Activated CD8-positive, alpha-beta memory T cell treated with anti-CD3 and anti-CD28 coated beads, Interleukin-2, amount 50 U/mL, for 48 hours (primary cell): ENCODE data around the gene NDUFB5.

Experiments used
- DNase-seq: peaks from one replicate; pipeline ENCODE4 v3.0.0-alpha.2; 2020

NDUFB5 gene

DNA sequence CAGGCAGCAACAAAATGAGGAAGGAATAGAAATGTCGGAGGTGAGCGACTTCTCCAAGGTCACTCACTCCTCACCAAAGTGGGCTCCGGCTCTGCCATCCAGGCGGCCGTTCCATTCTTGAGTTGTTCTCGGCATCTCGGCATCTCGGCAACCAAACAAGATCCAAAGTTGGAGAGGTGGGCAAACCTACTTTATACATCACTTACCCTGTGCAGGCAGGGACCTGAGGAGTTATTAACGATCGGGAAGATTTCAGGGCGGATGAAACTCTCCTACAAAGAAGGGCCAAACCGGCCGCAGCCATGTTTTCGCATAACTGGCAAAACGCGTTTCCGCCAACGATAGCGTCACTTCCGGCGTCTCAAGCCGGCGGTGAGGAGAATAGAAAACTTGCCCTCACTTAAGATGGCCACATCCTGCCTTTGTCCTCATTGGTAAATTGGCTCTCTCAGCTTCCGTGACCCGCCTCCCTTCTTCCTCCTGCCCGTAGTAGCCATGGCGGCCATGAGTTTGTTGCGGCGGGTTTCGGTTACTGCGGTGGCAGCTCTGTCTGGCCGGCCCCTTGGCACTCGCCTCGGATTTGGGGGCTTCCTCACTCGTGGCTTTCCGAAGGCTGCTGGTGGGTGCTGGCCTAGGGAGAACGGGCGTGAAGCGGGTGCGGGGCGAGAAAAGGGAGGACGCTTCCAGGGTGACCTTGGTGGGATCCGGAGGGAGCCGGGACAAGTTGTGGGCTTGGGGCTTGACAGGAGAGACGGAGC, at the start of gene NDUFB5, which contains the start of gene MRPL47:
Gene NDUFB5 (plus strand): TSS at position 474 of the 758 bp plus-strand sequence. CDS start 22 bp downstream, at position 496.
Gene MRPL47 (minus strand): TSS at position 318 of the 758 bp plus-strand sequence. CDS start 14 bp downstream, at position 304.
- DNase-seq = peak; percentile 93

DNA sequence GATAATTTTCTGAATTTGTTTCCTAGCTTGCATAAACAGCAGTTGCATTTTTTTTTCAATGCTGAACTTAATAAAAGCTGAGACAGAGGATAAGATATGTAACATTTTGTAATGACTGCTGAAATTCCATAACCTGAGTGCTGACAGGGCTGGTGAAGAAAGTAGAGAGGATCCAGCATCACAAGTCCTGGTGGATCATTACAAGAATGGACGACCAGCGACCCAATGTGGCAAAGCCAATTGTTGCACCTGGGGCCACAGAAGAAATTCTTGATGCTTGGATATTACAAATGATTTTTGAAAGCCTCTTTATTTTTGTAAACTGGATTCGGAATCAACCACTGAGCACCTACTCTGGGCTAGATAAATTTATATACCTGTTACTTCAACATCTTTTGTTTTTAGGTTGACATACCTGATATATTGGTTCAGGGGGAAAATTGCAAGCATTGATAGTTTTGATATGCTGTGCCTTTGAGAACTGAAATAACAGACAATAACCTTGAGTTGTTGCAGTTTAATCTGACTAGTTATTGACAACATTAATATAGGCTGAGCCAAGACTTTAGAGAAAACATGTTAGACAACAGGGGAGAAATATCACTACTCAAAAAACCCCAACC, 45.7 kb upstream of the NDUFB5 start:
- DNase-seq = no peak

DNA sequence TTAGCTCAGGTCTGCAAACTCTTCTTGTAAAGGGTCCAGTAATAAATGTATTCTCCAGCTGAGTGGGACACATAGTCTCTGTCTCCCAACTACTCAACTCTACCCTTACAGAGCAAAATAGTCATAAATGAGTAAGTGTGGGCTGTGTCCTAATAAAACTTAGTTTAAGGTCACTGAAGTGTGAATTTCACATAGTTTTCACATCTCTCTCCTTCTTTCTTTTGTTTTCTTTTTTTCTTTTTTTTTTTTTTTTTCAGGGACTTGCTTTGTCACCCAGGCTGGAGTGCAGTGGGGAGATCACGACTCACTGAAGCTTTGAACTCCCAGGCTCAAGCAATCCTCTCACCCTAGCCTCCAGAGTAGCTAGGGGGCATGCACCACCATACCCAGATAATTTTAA, 43.8 kb upstream of the NDUFB5 start:
- DNase-seq = no peak

DNA sequence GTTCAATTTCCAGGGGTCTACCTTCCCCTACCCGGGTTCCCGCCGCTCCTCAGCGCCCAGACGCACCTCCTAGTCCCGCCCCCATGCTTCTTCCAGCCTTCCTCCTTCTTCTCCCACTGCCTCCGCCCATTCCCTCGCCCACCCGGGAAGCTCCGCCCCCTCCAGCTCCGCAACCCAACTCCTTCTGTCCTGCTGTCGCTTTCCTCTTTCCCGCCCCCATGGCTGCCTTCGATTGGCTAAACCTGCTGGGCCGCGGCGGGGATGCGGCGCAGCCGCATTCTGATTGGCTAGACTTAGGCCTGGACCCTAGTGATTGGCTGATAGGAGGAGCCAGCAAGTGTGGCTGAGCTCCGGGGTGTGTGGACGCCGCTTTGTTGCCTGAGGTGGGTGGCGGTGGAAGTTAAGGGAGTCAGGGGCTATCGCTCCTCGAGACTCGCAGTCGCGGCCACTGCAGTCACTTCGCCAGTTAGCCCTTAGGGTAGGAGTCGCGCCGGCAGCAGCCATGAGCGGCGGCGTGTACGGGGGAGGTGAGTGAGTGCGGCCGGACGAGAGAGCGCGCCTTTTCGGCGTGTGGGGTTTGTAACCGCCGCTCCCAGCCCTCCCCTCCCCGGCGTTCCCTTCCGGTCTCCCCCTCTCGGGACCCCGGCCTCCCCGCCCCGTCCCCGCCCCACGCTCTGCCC, 41.9 kb upstream of the NDUFB5 start, which contains the start of gene ACTL6A:
Gene ACTL6A (plus strand): TSS at position 336 of the 680 bp plus-strand sequence. CDS start 167 bp downstream, at position 503.
- peak; percentile 98 for DNase-seq

DNA sequence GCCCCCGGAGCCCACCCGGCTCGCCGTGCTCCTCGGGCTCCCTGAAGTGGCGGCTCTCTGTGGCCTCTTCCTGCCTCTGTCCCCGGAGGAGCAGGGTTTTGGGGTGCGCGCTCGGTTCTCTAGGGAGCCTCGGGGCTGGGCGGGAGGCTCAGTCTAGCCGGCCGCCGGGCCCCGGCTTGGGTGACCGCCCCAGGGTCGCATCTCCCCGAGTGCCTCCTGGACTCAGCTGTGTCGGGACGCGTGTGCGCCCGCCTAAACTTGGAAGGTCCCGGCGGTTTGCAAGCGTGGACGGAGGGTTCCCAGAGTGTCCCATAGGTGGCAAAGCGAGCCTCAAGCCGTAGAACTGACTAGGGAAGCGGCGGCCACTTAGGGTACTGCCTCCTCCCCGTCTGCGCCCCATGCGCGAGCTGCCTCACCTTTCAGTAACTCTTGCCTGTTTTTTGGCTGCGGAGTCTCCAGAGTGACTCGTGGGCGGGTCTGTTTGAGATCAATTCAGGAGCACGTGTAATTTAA, 41.3 kb upstream of the NDUFB5 start:
- peak; percentile 82 for DNase-seq

DNA sequence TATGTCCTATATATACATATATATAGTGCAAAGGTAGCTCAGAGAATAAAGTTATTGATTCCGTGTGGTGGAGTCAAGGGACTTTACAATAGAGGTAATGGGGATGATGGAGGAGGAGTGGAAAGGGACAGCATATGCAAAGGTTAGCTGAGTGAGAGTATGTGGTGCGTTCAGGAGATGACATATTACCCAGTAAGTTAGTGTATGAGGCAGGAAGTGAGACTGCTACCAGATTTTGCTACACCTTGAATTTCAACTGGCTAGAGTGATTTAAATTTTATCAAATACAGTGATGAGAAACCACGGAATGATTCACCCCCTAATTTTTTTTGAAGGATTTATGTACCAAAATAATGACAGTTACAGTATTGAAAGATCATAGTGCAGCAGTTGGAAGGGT, 39.1 kb upstream of the NDUFB5 start:
- no peak for DNase-seq

DNA sequence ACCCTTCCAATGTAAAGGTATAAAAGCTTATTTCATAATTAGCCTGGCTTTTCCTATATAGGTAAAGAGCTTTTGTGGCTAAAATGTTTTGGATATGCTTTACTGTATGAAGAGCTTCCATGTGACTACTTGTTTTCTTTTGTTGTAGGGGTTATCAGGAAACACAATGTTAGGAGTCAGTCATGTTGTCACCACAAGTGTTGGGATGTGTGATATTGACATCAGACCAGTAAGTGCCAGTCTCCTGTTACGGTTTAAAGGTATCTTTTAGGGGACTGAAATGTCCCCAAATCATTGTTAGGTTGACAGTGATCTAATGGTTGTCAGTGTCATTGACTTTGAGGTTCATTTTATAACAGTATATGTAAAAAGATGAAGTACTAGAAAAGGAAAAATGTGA, 23.6 kb upstream of the NDUFB5 start:
- DNase-seq = no peak

DNA sequence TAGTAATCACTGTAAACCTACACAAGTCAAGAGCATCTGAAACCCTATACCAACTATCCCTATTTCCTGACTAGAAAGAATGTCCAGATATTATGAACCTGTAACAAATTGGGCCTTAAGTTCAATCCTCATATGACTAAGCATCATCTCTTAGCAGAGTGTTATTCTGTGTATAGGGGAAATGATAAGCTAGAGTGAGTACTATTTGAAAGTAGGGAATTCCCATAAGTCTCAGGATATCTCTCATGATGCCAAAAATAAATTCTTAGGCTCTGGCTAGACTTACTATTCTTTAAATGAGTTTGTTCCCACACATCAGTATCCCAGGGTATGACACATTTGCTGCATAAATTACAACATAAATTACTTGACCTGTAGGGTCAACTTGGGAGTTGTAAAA, 15.5 kb upstream of the NDUFB5 start:
- DNase-seq = no peak

DNA sequence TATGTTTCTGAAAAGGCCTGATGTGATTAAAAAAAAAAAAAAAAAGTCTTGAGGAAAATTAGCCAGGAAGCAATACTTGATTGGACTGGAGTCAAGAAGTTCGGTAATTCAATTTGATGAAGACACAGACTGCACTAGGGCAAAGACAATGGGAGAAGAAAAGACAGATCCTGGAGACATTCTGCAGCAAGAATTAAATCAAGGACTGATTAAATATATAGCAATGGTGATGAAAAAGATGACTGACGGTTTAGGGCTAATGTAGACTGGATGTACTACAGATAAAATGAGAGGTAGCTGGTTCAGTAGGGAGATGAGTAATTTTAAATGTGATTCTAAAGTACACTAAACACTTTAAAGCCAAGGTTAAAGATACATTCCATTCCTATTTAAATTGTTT, 13.9 kb upstream of the NDUFB5 start:
- DNase-seq = no peak

DNA sequence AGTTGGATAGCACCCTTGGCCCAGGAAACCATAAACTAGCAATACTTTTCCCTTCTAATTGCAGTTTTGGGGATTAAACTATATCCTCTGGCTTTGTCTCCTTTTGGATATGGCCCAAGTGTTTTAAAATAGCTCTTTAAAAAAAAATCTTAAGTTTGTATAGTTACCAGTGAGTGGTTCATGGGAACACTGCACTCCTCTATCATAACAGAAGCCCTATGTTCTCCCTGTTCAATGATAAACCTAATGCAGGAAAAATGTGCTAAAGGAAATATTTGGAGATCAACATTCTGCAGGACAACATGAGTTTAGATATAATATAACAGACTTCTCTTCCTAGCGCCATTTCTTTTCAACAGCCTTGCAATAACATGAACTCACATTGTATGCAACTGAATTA, 13.3 kb upstream of the NDUFB5 start:
- no peak for DNase-seq

DNA sequence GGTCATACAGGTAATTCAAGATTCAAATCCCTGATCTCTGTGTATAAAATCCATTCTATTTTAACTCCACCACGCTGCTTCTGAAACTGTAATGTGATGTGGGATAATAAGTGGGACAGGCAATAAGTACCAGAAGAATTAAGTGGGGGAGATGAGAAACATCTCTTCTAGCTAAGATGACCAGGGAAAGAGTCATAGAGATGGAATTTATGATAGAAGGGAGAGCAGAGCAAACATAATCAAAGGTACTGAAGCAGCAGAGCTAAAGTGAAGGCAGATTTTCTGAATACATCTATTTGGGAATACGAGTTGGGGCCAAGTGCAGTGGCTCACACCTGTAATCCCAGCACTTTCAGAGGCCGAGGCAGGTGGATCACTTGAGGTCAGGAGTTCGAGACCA, 5.1 kb upstream of the NDUFB5 start:
- no peak for DNase-seq

DNA sequence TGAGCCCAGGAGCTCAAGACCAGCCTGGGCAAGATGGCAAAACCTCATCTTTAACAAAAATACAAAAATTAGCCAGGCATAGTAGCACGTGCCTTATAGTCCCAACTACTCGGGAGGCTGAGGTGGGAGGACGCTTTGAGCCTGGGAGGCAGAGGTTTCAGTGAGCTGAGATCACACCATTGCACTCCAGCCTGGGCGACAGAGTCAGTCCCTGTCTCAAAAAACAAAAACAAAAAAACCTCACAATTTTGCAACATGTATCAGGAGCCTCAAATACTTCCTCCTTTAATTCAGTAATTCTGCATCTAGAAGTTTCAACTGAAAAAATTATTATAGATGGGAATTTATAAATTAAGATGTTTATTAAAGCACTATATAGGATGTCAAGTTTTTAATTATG, 1.3 kb upstream of the NDUFB5 start:
- no peak for DNase-seq

DNA sequence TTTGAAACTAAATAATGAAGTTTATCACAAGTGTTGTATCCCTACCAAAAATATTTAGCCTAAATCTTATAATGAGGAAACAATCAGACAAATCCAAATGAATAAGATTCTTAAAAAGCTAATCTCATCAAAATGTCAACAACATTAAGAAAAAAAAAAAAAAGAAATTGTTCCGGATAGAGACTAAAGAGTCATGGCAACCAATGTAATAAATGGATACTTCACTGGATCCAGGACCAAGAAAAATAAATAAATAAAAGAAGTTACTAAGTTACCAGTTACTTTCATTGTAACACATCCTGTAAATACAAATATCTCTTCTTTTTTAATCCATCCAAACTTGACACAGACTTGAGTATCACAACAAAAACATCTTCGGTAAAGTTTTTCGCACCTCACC, 763 bp upstream of the NDUFB5 start:
- DNase-seq = no peak

DNA sequence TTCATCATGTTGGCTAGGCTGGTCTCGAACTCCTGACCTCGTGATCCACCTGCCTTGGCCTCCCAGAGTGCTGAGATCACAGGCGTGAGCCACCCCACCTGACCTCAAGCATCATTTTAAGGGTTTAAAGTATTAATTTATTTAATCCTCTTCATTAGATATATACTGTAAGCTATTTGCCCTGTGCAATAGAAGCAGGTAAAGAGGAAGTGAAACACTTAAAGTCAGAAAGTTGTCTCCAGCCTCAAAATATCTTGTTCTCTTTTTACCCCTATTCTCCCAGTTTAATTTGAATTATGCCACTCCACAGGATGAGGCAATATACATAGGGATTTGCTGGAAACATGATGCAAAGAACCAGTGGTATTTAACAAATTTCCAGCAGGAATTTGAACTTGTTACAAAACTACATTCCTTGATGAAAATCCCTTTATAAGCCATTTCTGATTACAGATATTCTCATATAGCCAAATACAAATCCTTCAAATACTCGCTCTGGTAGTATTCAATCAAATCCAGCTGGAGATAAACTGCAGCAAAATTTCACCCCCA, 2.0 kb downstream of the NDUFB5 start:
- DNase-seq = no peak

DNA sequence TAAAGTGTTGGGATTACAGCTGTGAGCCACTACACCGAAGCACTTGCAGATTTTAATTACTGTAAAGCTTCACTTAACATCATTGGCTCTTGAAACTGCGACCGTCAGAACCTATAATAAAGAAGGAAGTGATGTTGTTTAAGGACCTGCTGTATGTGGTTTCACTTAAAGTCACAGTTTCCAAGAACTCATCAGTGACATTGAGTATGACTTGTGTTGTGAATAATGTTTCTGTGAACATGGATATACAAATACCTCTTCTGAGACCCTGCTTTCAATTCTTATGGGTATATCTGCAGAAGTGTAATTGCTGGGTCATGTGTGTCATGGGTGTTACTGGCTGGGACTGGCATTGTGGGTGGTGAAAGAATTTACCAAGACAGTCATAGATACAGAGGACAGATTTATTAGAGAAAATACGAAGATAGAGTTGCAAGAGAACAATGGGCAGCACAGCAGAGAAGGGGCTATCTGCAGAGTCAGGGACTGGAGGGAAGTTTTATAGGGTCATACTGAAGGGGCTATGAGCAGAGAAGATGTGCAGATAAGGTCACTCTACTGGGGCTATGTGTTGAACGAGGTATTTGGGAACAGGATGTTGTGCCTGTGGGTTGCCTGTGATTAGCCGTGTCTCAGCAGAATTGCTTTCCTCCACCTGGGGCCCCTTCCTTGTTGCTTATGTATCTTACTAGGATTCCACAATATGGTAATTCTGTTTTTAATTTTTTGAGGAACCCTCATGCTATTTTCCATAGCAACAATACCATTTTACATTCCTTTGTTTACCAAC, 4.5 kb downstream of the NDUFB5 start:
- DNase-seq = no peak

DNA sequence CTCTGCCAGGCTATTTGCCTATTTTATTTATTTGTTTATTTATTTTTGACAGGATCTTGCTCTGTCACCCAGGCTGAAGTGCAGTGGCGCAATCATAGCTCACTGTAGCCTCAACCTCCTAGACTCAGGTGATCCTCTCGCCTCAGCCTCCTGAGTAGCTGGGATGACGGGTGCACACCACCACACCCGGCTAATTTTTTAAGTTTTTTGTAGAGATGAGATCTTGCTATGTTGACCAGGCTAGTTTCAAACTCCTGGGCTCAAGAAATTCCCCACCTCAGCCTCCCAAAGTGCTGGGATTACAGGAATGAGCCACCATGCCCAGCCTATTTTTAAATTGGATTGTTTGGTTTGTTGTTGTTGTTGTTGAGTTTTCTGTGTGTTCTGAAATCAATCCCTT, 5.5 kb downstream of the NDUFB5 start:
- DNase-seq = no peak

DNA sequence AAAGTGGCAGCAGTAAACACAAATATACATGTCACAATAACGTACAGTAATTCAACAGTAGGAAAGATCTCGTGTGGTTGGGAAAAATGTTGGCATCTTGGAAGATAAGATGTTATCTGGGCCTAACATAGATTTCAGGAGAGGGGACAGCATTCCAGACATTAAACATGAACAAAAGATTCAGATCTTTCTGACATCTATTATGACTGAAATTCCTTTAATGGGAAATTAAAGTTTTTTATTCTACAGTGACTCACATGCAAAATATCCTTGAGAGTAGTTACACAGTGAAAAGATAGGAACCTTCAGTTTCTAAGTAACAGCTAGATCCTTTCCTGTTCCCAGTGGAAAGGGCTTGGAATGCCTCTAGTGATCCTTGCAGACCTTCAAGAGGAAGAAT, 9.2 kb downstream of the NDUFB5 start:
- DNase-seq = no peak

DNA sequence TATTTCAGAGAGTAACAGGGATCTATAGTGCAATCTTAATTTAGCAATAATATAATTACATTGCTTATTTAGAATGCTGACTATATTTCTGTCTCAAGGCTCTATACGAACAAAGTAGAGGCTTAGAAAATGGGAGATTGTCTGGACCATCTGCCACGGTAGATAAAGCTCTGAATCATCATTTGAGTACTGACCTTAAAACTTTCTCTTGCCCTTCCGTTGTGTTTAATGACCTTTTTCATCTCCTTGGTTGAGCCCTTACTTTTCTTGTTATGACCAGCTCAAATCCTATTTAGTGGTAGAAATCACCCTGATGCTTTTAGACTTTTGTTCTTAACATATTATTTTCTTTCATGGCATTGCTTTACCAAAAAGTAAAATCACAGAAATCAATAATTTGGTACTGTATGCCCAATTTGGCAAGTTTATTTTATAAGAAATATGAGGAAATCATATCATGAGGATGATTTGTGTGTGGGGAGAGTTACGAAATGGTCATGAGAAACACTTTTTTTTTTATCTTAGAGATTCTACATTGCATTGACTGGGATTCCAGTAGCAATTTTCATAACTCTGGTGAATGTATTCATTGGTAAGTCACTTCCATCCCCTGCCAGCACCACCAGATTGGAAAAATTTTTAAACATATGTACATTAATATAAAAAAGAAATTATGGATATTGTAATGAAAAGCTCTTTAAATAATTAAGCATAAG, 11.0 kb downstream of the NDUFB5 start:
- no peak for DNase-seq

DNA sequence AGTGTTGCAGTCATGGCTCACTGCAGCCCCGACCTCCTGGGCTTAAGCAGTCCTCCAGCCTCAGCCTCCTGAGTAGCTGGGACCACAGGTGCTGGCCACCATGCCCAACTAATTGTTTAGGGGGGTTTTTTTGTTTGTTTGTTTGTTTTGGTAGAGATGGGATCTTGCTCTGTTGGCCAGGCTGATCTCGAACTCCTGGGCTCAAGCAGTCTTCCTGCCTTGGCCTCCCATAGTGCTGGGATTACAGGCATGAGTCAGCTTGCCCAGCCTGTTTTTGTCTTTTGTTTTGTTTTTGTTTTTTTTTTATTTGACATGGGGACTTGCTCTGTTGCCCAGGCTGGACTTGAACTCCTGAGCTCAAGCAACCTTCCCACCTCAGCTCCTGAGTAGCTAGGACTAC, 17.4 kb downstream of the NDUFB5 start:
- no peak for DNase-seq

DNA sequence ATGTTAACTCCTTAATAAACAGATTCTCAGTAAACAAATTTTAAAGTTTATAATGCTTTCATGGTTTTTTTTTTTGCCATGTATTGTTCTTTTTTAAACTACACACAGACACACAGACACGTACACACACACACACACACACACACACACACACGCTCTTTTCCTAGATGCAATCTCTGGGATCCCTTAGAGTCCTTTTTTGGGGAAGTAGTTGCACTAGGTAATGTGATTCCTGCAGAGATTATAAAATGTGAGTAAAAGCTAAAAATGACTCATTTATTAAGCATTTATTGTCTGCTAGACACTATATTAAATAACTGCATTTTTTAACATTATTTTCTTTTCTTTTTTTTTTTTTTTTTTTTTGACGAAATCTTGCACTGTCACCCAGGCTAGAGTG, 19.9 kb downstream of the NDUFB5 start:
- DNase-seq = no peak

DNA sequence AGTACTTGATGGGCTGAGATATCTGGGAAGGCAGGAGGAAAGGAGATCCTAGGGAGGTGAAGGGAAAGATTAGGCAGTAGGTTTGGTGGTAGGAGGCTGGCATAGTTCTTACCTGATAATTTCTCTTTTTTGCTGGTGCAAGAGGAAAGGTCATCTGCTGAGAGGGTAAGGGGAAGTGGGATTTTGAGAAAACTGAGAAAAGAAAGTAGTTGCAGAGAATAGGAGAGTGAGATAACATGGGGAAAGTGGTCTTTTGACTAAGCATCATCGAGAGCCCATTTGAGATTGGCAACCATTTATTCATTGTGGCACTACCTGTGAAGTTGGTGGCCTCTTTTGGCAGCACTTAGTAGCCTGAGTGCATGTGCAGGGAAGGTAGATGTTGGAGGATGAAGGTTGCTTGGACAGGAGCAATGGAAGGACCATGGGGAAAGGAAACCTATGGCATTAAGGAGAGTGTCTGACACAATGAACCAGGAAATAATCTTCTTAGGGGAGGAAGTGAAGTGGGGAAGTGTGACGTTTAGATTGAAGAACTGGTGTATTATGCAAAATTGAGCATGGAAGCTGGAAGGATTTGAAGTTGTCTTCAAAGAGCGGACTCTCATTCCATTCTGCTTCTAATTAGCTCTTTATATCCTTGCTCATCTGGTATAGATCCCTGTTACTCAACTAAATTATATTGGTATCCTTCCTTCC, 26.3 kb downstream of the NDUFB5 start:
- DNase-seq = no peak
